GM21529 (cell line): ENCODE data around the gene S1PR2.

ENCODE experiments used
- ATAC-seq: cut with Tn5 transposase; IDR thresholded peaks from one replicate; pipeline ENCODE4 v1.9.1; 2021; ENCODE audit not compliant: unreplicated experiment

S1PR2 gene

DNA sequence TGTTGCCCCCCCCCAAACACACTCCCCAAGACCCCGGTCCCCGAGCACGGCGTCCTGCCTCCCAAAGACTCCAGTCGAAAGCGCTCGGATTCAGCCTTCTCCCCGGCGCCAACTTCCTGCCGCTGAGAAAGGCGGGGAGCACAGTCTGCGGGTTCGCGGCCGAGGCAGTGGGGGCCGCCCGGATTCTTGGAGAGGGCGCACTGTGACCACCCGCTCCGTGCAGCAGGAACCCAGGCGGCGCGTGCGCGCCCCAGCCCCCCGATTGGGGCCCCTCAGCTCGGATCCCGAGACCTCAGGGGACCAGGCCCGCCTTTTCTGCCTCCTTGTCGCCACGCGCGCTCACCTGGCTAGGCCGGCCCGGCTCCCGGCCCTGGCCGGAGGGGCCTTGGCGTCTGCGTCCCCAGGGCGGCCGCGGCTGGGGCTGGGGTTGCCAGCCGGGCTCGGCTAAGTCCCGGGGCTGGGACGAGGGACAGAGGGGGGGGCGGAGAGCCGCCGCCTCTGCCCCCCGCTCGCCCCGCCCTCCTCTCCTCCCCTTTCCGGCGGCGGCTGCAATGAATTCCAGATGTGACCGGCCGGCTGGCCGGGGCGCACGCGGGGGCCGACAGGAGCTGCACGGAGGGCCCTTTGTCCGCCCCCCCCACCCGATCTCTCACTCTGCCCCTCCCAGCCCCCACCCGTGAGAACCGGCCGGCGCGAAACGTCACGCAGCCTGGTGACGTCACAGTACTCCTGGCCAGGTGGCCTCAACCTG lies at the start of gene S1PR2:
Gene S1PR2, minus strand, starts transcription at position 471 of the 751 bp plus-strand sequence. CDS start 6,426 bp downstream, outside the sequence.
- no peak for ATAC-seq

GRCh38 chr19:10279737-10280442 lies 48.8 kb upstream of the S1PR2 start:
- no peak for ATAC-seq

GRCh38 chr19:10278935-10279334 lies 47.8 kb upstream of the S1PR2 start:
- ATAC-seq = no peak

DNA sequence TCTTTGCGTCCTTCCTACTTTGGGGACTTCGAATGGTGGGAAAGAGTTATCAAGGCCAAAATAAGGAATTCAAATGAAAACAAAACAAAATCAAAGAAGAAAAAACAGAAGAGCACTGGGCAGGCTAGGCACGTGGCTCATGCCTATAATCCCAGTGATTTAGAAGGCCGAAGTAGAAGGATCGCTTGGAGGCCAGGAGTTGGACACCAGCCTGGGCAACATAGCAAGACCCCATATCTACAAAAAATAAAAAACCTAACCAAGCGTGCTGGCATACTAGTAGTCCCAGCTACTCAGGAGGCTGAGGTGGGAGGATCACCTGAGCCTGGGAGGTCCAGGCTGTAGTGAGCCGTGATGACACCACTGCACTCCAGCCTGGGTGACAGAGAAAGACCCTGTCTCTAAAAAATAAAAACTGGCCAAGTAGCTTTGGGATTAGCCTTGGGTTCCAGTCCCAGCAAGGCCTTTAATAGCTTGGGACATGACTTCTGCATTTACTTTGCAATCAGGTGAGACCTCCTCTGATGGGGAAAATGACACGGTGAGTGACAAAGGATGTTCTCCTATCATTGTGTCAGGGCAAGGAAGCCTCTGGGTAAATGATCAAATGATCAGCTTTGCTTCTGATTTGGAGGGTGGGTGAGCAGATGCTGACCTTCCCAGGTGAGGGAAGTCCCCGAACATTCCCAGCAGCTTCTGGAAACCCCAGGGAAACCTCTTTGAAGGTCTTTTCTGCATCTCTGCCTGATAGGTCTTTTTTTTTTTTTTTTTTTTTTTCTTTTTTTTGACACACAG lies 46.9 kb upstream of the S1PR2 start:
- ATAC-seq = no peak

- ATAC-seq = no peak
Observed at GRCh38 chr19:10274589-10274988, 43.5 kb upstream of the S1PR2 start.

GRCh38 chr19:10271543-10272086 lies 40.5 kb upstream of the S1PR2 start:
- ATAC-seq = peak; percentile 13

DNA sequence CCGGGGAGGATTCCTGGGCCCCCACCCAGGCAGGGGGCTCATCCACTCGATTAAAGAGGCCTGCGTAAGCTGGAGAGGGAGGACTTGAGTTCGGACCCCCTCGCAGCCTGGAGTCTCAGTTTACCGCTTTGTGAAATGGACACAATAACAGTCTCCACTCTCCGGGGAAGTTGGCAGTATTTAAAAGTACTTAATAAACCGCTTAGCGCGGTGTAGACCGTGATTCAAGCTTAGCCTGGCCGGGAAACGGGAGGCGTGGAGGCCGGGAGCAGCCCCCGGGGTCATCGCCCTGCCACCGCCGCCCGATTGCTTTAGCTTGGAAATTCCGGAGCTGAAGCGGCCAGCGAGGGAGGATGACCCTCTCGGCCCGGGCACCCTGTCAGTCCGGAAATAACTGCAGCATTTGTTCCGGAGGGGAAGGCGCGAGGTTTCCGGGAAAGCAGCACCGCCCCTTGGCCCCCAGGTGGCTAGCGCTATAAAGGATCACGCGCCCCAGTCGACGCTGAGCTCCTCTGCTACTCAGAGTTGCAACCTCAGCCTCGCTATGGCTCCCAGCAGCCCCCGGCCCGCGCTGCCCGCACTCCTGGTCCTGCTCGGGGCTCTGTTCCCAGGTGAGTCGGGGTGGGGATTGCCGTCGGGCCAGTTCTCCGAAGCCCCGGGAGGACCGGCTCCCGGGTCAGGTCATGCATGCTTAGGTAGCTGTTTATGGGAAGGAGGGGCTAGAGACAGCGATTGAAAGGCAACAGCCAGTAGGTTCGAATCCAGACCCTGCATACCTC lies 39.7 kb upstream of the S1PR2 start, which contains the start of gene ICAM1:
Gene ICAM1, plus strand, starts transcription at position 505 of the 779 bp plus-strand sequence. Its CDS starts 40 bp downstream, at position 545.
- ATAC-seq = peak; percentile 49

- ATAC-seq = no peak
Observed at GRCh38 chr19:10270180-10270615, 39.1 kb upstream of the S1PR2 start.

- no peak for ATAC-seq
Observed at GRCh38 chr19:10269333-10270179, 38.4 kb upstream of the S1PR2 start.

DNA sequence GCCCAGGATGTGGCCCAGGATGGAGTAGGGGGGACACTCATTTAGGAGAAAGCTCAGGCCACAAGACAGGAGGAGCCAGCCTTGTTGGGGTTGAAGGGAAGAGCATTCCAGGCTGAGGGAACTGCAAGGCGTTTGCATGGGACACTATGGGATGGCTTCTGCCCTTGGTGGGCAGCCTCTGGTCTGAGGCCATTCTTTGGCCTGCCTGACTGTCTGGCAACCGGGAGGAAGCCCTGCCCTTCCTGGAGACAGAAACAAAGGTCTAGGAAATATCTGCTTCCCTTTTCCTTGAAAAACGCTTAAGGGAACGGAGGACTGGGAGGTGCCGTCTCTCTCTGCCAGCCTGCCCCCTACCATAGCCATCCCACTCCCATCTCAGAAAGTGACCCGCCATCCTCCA lies 36.9 kb upstream of the S1PR2 start:
- ATAC-seq = no peak

DNA sequence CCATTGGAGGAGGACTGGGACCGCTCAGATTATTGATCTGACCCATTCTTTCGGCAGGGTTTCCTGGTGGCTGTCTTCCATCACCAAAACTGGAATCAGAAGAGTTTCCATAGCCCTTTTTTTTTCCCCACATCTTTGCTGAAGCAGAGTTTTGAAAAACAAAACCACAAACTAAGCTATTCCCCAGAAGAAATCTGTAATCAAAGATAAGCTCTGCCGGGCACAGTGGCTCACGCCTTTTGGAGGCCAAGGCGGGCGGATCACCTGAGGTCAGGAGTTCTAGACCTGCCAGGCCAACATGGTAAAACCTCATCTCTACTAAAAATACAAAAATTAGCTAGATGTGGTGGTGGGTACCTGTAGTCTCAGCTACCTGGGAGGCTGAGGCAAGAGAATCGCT lies 35.6 kb upstream of the S1PR2 start:
- ATAC-seq = no peak

GRCh38 chr19:10262771-10263170 lies 31.6 kb upstream of the S1PR2 start:
- no peak for ATAC-seq

DNA sequence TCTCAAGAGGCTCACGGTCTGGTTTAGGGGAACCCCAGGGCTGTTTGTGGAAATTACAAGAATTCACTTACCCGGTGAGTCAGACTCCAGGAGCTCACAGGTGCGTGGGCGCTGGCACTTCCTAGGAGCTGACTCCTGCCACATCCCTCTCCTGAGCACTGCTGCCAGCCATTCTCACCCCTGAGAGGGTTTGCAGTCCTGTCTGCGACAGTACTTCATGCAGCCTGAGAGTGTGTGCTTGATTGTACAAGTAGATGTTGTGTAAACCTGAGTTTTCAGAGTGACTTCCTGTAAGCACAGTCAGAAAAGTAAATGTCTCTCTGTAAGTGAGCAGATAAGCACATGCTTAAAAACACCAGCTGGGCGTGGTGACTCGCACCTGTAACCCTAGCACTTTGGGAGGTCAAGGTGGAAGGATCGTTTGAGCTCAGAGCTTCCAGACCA lies 29.0 kb upstream of the S1PR2 start:
- ATAC-seq = no peak

DNA sequence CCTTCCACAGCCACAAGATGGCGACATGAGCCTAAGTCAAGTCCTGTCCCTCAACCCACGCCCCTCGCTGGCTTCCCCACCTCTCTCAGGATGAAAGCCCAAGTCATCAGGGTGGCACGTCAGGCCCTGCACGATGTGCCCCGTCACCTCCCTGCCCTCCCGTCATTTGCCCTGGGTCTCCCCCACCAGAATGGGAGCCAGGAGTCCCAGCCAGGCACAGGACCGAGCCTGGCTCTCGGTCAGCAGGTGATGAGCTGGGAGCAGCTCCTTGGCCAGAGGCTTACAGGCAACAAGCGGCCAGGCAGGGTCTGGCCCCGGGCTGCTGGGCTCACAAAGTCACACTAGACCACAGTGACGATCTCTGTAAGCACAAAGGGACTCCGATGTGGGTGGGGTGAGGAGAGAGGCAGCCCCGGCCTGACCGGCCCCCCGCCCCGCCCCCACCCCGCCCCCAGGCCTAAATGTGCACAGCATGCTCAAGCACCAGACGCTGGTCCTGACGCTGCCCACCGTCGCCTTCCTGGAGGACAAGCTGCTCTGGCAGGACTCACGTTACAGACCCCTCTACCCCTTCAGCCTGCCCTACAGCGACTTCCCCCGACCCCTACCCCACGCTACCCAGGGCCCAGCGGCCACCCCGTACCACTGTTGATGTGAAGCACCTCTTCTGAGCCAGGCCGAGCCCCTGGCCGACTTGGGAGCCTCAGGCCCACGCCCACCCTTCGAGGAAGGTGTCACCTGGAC lies 28.2 kb upstream of the S1PR2 start:
- ATAC-seq = no peak

DNA sequence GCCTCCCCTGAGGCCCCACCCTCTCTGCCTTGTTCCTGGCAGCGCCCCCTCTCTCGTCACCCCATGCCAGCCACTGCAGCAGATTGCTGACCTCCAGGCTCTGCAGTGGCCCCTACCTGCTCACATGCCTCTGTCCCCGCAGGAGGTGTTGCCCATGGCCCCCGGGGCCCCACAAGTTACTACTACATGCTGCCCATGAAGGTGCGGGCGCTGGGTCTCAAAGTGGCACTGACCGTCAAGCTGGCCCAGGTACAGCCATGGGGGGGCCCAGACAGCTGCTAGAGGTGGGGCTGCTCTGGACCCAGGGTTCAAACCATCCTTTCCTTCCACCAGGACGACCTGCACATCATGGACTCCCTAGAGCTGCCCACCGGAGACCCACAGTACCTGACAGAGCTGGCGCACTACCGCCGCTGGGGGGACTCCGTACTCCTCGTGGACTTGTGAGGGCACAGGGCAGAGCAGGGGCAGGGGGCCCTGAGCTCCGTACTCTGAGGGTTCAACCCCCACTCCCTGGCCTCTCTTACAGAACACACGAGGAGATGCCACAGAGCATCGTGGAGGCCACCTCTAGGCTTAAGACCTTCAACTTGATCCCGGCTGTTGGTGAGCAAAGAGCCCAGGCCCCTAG lies 27.1 kb upstream of the S1PR2 start:
- no peak for ATAC-seq

GRCh38 chr19:10256970-10257615 lies 26.0 kb upstream of the S1PR2 start:
- no peak for ATAC-seq

DNA sequence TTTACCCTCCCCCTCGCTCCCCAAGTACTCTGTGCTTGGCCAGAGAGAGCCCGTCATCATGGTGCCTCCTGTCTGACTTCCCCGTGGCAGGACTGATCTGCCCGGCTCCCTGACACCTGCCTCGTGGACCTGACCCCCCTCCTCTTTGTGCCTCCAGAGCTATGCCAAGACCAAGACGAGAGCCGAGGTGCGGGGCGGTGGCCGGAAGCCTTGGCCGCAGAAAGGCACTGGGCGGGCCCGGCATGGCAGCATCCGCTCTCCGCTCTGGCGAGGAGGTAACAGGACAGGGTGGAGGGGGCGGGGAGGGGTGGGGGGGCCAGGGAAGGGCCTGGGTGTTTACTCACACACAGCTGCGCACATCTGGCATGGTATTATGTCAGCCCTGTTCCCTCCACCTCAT lies 25.4 kb upstream of the S1PR2 start:
- ATAC-seq = no peak

DNA sequence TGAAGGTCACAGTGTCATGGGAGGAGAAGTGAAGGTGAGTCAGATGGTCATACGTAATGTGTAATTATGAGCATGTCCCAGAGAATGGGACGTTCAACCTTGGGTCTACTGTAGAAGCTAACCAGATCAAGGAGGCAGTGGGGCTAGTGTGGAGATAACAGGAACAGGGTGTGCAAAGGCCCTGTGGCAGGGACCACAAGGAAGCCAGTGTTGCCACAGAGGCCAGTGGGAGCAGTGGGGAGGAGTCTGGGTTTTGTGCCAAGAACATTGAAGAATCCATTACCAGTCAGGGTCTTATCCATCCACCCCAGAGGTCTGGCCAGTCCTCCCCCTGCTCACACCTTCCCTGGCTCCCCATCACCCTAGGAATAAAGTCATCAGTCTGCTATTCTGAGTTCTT lies 24.2 kb upstream of the S1PR2 start:
- no peak for ATAC-seq
